Activated T-helper 9 cell treated with anti-CD3 and anti-CD28 coated beads, Interleukin-2, amount 50 U/mL, for 16 hours (primary cell): ENCODE data around the gene PTDSS2.

ENCODE experiments used
- DNase-seq: peaks from one replicate; pipeline ENCODE4 v3.0.0-alpha.2; 2020; ENCODE audit warnings: low read depth

PTDSS2 gene

GRCh38 chr11:530960-531831, 81.1 kb downstream of the PTDSS2 start:
- no peak for DNase-seq

GRCh38 chr11:531919-532526, 81.9 kb downstream of the PTDSS2 start:
- DNase-seq = no peak

- no peak for DNase-seq
These were observed 82.5 kb downstream of the PTDSS2 start for GRCh38 chr11:532527-532985.

GRCh38 chr11:532986-533585, 83.0 kb downstream of the PTDSS2 start:
- DNase-seq = no peak

GRCh38 chr11:533586-534395, 83.7 kb downstream of the PTDSS2 start:
- no peak for DNase-seq

GRCh38 chr11:534396-535209, 84.5 kb downstream of the PTDSS2 start:
- peak; percentile 22 for DNase-seq

- no peak for DNase-seq
These were observed 85.1 kb downstream of the PTDSS2 start for GRCh38 chr11:535210-535518.

GRCh38 chr11:535519-536454, 85.7 kb downstream of the PTDSS2 start, which contains the start of gene HRAS:
Gene HRAS (minus strand): TSS chr11:535576.
- peak; percentile 93 for DNase-seq

GRCh38 chr11:536841-537621, 87.0 kb downstream of the PTDSS2 start, which contains the start of gene LRRC56:
Gene LRRC56 (plus strand): TSS chr11:537527. CDS start chr11:540685, 3,158 bp downstream.
- DNase-seq = peak; percentile 88

GRCh38 chr11:537622-538430, 87.7 kb downstream of the PTDSS2 start:
- no peak for DNase-seq

- no peak for DNase-seq
These were observed 88.5 kb downstream of the PTDSS2 start for GRCh38 chr11:538431-539051.

- no peak for DNase-seq
These were observed 89.9 kb downstream of the PTDSS2 start for GRCh38 chr11:539971-540481.
